ENCODE data around the gene GRID1.

GRCh38 chr10:86020134-86020533 is 346.5 kb downstream of the GRID1 start:
- no peak for TF ChIP-seq CTCF (IDR thresholded peaks at IDR 0.05; ENCODE audit: insufficient read depth, low read depth, low read length)
- TF ChIP-seq EZH2 (IDR thresholded peaks at IDR 0.05; ENCODE audit: insufficient read depth, low read length): no peak
